ENCODE measurements around the gene ICA1L.

DNA sequence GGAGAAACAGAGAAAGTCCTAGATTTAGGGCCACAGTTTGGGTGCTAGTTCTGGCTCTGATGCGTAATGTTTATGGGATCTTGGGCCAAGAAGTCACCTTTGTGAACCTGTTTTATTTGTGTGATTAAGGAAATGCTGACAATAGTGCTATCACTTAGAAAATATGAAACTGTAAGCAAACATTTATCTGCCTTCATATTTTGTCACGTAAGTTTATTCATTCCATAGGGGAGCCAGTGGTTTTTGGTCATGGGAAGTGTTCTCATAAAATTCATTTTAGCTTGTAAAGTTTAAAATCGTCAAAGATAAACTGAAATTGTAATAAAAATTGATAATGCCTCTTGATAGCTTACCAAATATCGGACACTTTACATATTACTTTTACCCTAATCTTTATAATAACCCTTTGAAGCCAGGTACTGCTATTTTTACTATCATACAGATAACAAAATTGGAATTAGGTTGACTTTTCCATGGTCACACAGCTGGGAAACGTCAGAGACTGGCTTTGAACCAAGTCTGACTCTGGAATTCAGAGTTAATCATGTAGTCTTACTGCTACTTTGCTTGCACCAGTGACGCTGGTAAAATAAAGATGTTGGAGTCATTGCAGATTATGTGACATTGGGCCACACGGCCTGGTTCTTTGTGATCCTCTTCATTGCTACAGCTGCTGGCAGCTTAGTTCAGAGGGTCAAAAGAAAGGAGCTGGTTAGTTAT lies 99.7 kb downstream of the ICA1L start:
- TF ChIP-seq, protein P1, sequence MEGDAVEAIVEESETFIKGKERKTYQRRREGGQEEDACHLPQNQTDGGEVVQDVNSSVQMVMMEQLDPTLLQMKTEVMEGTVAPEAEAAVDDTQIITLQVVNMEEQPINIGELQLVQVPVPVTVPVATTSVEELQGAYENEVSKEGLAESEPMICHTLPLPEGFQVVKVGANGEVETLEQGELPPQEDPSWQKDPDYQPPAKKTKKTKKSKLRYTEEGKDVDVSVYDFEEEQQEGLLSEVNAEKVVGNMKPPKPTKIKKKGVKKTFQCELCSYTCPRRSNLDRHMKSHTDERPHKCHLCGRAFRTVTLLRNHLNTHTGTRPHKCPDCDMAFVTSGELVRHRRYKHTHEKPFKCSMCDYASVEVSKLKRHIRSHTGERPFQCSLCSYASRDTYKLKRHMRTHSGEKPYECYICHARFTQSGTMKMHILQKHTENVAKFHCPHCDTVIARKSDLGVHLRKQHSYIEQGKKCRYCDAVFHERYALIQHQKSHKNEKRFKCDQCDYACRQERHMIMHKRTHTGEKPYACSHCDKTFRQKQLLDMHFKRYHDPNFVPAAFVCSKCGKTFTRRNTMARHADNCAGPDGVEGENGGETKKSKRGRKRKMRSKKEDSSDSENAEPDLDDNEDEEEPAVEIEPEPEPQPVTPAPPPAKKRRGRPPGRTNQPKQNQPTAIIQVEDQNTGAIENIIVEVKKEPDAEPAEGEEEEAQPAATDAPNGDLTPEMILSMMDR (IDR thresholded peaks at IDR 0.05), result no peak
- TF ChIP-seq POLR2A (IDR thresholded peaks at IDR 0.05), result no peak

Measured in lower leg skin (tissue), 3 donors.